ENCODE data around the gene RNASEL.

DNA sequence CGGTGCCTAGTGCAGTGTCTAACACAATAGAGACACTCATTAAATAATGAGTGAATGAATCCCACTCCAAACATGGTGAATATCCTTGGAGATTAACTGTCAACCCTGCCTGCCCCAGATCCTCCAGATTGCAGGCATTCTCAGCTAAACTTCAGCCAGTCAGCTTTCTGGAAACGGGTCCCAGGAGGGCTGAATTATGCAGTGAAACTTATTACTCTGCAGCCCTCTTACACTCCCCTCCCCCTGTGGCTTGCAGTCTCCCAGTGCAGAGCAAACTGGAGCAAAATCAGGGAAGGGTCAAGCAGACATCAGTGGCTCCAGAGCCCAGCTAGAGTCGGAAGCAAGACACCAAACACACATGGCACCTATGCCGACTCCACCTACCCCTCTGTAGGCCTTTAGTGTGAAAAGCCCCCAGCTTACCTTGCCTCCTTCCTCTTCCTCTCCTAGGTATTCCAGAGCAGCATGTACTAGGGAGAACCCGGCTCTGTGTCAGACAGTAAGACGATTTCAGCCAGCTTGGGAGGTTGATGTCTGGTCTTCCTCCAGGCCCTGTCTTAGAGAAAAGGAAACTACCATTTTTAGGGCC, 21.6 kb upstream of the RNASEL start:
- TF ChIP-seq, protein P1, sequence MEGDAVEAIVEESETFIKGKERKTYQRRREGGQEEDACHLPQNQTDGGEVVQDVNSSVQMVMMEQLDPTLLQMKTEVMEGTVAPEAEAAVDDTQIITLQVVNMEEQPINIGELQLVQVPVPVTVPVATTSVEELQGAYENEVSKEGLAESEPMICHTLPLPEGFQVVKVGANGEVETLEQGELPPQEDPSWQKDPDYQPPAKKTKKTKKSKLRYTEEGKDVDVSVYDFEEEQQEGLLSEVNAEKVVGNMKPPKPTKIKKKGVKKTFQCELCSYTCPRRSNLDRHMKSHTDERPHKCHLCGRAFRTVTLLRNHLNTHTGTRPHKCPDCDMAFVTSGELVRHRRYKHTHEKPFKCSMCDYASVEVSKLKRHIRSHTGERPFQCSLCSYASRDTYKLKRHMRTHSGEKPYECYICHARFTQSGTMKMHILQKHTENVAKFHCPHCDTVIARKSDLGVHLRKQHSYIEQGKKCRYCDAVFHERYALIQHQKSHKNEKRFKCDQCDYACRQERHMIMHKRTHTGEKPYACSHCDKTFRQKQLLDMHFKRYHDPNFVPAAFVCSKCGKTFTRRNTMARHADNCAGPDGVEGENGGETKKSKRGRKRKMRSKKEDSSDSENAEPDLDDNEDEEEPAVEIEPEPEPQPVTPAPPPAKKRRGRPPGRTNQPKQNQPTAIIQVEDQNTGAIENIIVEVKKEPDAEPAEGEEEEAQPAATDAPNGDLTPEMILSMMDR (IDR thresholded peaks at IDR 0.05) = no peak
- no peak for TF ChIP-seq POLR2A (IDR thresholded peaks at IDR 0.05)

Data from lower leg skin (tissue), 3 donors.